COLO829 (cell line): Measurements from ENCODE around the gene NDUFA1.
"Not testable (repeated sequence)": the region's sequence is repeated elsewhere in the genome, so short reads cannot be mapped to it uniquely, and the experiment has no call there.

Experiments
- DNase-seq: peaks from one replicate; pipeline ENCODE4 v3.0.0; 2012; ENCODE audit warnings: low spot score

NDUFA1 gene

GRCh38 chrX:119900976-119901375 lies 29.3 kb downstream of the NDUFA1 start:
- no peak for DNase-seq

- no peak for DNase-seq
Observed at GRCh38 chrX:119916310-119916709, 44.7 kb downstream of the NDUFA1 start.

GRCh38 chrX:119917877-119918276 lies 46.2 kb downstream of the NDUFA1 start:
- DNase-seq: no peak

- no peak for DNase-seq
Observed at GRCh38 chrX:119919835-119920585, 48.4 kb downstream of the NDUFA1 start.

GRCh38 chrX:119922391-119922790 lies 50.8 kb downstream of the NDUFA1 start:
- DNase-seq: not testable (repeated sequence)
